Effector CD4-positive, alpha-beta T cell (primary cell): ENCODE results near the gene STAMBPL1.
"Not testable (repeated sequence)": the region's sequence is repeated elsewhere in the genome, so short reads cannot be mapped to it uniquely, and the experiment has no call there.

Experiments used
- DNase-seq: peaks from one replicate; pipeline ENCODE4 v3.0.0-alpha.2; 2020
- total RNA-seq: gene quantifications from one replicate; lab custom pipeline; 2026; lab: John Stamatoyannopoulos, UW

STAMBPL1 gene
- total RNA-seq = 54.8 reads per million, percentile 70 among the genes with 10 or more reads in this experiment

DNA sequence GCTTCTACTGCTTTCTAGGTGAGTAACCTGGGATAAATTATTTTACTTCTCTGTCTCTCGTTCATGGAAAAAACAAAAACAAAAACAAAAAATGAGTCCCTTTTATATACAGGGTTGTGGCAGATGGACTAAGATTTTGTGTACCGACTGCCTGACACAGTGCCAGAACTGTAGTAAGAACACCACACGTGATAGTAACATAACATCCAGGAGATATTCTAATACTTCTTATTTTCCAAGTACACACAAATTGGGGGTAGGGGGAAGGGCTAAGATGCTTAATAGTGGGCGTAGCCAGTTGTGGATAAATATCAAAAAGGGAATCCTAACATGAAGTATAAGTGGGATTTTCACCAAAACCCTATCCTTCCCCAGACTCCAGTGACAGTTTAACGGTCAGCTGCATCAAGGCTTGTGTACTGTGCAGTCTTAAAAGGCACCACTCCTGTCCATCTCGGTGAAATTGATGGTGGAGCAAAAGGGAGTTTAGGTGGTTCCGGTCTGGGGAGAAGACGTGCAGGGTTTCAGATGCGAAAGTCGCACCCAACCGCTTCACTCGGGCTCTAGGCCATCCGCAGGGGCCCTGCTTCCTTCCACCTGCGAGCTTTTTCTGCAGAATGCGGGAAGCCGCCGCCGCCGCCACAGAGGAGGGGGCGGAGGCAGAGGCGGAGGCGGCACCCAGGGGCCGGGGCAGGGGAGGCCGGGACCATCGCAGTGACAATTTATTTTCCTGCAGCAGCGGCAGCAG lies at the start of gene STAMBPL1:
STAMBPL1 (plus strand) TSS at position 712 of the 748 bp plus-strand sequence. CDS start 21,464 bp downstream, outside the sequence.
- peak; percentile 57 for DNase-seq

- no peak for DNase-seq
Measured at GRCh38 chr10:88830643-88831268, 49.3 kb upstream of the STAMBPL1 start.

DNA sequence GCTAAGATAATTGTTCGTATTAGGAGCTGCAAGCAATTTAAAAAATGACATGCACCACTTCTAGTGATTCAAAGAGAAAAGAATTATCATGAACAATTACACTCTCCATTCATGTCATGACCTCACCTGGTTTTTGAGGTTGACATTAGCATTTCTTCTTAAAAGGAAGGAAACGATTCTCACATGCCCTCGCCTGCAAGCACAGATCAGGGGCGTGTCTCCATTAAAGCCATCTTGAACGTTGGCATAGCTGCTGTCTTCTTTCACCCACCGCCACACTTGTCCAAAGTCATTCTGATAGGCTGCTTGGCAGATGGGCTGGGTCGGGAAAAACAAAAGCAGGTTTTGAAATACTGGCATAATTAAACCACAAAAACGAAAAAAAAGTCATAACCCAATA lies 48.3 kb upstream of the STAMBPL1 start:
- DNase-seq = peak; percentile 32

DNA sequence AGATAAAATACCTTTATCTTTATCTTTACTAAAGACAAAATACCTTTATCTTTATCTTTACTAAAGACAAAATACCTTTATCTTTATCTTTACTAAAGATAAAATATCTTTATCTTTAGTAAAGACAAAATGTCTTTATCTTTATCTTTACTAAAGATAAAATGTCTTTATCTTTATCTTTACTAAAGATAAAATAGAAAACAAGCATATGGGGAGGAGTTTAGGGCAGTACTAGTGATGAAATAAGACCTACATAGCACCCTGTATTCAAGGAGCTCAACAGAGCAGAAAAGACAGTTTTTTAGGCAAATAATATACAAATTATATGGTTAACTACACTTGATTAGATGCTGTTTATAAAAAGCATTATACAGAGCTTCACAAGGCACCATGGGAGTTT lies 47.7 kb upstream of the STAMBPL1 start:
- DNase-seq = no peak

DNA sequence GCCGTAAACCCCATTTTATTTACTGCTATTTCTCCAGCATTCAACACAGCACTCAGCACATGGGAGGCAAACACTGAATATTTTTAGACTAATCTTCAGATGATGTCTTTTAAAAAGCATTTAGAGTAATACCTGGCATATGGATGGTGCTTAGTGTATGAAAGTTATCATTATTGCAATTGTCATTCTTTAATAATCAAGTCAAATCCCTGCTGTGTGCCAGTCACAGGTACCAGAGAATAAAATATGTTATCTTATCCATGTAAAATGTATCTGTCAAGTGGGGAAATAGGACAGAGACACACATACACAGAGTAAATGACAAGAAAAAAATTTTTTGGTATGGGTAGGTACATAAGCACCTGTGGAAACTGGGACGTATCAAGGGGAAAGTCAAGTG lies 46.9 kb upstream of the STAMBPL1 start:
- no peak for DNase-seq

GRCh38 chr10:88833723-88834122 lies 46.3 kb upstream of the STAMBPL1 start:
- DNase-seq = no peak

- peak; percentile 78 for DNase-seq
Measured at GRCh38 chr10:88835096-88835909, 44.7 kb upstream of the STAMBPL1 start.

- no peak for DNase-seq
Measured at GRCh38 chr10:88835910-88836221, 44.2 kb upstream of the STAMBPL1 start.

GRCh38 chr10:88837632-88838031 lies 42.4 kb upstream of the STAMBPL1 start:
- DNase-seq = not testable (repeated sequence)

DNA sequence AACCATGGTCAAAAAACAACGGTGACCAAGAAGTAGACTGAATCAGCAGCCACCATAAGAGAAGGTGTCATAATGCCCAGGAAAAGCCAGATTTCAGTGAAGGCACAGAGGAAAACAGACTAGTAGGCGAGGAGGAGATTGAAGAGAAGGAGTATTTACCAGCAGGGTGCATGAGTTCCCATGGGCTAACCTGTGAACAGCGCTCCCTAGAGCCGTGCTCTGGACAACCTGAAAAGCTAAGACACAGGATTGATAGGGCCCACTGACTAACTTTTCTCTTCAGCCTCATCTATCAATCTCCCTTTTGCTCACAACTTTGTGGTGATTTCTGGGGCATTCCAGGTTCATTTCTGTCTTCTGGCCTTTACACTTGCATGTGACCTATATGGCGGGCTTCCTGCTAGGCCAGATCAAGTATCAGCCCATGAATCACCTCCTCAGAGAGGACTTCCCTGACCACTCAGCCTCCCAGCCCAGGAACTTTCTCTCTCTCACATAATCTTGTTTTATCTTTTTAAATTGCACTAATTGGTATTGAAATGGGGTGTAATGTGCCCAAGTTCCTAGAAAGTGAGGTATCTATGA lies 41.2 kb upstream of the STAMBPL1 start:
- no peak for DNase-seq

DNA sequence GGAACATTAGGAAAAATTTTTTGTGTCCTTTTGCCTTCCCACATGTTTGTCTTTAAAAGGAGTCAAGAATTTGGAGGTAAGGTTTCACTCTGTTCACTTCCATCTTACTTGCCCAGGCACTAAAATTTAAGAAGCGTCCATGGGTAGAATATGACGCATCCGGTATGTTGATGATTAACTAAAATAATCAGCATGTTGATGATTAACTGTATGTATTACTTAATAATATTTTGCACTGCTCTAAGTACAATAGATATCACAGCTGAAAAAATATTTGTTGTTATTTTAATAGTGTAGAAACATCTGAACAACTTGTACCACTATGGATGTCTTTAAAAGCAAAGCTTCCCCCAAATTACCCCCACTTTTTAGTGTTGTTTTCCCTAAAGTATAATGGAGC lies 39.9 kb upstream of the STAMBPL1 start:
- DNase-seq = no peak

DNA sequence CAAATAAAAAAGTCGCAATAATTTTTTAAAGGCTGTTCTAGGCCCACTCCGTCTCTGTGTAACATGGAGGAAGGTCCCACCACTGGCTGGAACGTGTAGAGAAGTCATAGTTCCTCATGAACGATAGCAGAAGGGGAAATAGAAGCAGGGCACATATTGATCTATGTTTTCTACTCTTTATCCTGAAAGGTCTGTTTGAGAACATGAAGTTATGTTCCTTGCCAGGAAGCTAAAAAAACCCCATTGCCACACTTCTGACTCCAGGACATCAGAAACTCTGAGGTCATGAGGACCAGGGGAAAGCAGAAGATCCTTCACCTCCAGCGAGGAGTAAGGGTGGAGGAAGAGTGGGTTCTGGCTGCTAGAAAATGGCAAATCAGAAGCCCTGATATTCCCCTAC lies 39.2 kb upstream of the STAMBPL1 start:
- no peak for DNase-seq

GRCh38 chr10:88841316-88842111 lies 38.5 kb upstream of the STAMBPL1 start:
- no peak for DNase-seq

- DNase-seq = no peak
Measured at GRCh38 chr10:88843171-88843570, 36.9 kb upstream of the STAMBPL1 start.

GRCh38 chr10:88848499-88848898 lies 31.5 kb upstream of the STAMBPL1 start:
- DNase-seq = no peak

DNA sequence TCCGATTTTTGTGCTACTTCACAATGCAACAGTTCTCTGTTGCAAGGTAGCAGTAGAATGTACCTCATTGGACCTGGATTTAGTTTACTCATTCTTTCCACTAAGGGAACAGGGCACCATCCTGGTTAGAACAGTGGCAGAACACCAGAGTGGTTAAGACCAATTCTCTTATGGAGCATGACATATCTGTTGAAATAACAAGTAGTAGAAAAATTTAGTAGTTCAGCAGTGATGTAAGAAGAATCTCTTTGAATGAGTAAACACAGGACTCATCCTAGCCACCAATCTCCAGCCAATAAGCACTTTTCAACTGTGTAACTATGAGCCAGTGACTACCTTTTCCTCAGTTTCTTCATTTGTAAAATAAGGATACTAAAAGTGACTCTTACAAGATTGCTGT lies 30.8 kb upstream of the STAMBPL1 start:
- no peak for DNase-seq

GRCh38 chr10:88850712-88851111 lies 29.3 kb upstream of the STAMBPL1 start:
- no peak for DNase-seq

GRCh38 chr10:88851706-88852105 lies 28.3 kb upstream of the STAMBPL1 start, which contains the start of gene ANKRD22:
ANKRD22 (minus strand) TSS chr10:88851844; CDS start chr10:88851607, 237 bp downstream.
- no peak for DNase-seq

GRCh38 chr10:88852327-88852726 lies 27.7 kb upstream of the STAMBPL1 start:
- no peak for DNase-seq

GRCh38 chr10:88853155-88853881 lies 26.7 kb upstream of the STAMBPL1 start:
- DNase-seq = no peak

- DNase-seq = no peak
Measured at GRCh38 chr10:88854684-88855083, 25.4 kb upstream of the STAMBPL1 start.

- DNase-seq = no peak
Measured at GRCh38 chr10:88857831-88858230, 22.2 kb upstream of the STAMBPL1 start.
